ENCODE measurements around the gene C9orf85.

DNA sequence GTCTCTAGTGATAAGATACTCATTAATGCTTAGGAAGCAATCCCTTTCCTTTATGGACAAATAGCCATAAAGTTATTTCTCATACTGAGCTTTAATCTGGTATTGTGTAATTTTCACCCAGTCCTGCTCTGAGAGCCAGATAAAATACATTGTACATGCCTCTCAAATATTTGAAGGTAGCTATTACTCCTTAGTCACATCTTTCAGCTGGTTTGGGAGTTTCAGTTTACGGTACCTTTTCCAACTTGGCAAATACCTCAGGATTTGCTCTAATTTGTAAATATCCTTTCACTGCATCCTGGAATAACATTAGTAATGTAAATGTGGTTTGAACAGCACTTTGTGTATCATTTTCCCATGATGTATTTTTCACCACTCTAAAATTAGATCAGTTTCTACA, 47.8 kb upstream of the C9orf85 start:
- TF ChIP-seq, protein P1, sequence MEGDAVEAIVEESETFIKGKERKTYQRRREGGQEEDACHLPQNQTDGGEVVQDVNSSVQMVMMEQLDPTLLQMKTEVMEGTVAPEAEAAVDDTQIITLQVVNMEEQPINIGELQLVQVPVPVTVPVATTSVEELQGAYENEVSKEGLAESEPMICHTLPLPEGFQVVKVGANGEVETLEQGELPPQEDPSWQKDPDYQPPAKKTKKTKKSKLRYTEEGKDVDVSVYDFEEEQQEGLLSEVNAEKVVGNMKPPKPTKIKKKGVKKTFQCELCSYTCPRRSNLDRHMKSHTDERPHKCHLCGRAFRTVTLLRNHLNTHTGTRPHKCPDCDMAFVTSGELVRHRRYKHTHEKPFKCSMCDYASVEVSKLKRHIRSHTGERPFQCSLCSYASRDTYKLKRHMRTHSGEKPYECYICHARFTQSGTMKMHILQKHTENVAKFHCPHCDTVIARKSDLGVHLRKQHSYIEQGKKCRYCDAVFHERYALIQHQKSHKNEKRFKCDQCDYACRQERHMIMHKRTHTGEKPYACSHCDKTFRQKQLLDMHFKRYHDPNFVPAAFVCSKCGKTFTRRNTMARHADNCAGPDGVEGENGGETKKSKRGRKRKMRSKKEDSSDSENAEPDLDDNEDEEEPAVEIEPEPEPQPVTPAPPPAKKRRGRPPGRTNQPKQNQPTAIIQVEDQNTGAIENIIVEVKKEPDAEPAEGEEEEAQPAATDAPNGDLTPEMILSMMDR (IDR thresholded peaks at IDR 0.05; ENCODE audit: insufficient read depth, low read length), result no peak
- TF ChIP-seq, protein P2, sequence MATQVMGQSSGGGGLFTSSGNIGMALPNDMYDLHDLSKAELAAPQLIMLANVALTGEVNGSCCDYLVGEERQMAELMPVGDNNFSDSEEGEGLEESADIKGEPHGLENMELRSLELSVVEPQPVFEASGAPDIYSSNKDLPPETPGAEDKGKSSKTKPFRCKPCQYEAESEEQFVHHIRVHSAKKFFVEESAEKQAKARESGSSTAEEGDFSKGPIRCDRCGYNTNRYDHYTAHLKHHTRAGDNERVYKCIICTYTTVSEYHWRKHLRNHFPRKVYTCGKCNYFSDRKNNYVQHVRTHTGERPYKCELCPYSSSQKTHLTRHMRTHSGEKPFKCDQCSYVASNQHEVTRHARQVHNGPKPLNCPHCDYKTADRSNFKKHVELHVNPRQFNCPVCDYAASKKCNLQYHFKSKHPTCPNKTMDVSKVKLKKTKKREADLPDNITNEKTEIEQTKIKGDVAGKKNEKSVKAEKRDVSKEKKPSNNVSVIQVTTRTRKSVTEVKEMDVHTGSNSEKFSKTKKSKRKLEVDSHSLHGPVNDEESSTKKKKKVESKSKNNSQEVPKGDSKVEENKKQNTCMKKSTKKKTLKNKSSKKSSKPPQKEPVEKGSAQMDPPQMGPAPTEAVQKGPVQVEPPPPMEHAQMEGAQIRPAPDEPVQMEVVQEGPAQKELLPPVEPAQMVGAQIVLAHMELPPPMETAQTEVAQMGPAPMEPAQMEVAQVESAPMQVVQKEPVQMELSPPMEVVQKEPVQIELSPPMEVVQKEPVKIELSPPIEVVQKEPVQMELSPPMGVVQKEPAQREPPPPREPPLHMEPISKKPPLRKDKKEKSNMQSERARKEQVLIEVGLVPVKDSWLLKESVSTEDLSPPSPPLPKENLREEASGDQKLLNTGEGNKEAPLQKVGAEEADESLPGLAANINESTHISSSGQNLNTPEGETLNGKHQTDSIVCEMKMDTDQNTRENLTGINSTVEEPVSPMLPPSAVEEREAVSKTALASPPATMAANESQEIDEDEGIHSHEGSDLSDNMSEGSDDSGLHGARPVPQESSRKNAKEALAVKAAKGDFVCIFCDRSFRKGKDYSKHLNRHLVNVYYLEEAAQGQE (IDR thresholded peaks at IDR 0.05; ENCODE audit: insufficient replicate concordance, low read depth), result no peak
- no peak for TF ChIP-seq POLR2AphosphoS5 (IDR thresholded peaks at IDR 0.05; ENCODE audit: low read depth)

Data from HL-60 (cell line).